Right lobe of liver (tissue), 4 donors: Measurements from ENCODE around the gene LY6G6F.

ENCODE experiments used
- CTCF ChIP-seq, 4 donors: fragments of 200-600 bp in 3 of 4; fragments of 450-650 bp in 1 of 4; IDR thresholded peaks; one replicate each; pipeline versions ENCODE4 v1.5.1 to v1.8.0; 2016 to 2022; ENCODE audit warnings: antibody characterized with exemption in 4 of 4, mild to moderate bottlenecking in 2 of 4
- POLR2A ChIP-seq: fragments of 450-650 bp; IDR thresholded peaks from one replicate; pipeline ENCODE4 v1.6.1; 2017; ENCODE audit warnings: antibody characterized with exemption, mild to moderate bottlenecking
- donor health status: DM: no; HTN: no; CAD: no.
- donor health status: DM: no; HTN: no; CAD: no.
- donor health status: DM: no; HTN: yes; CAD: no.

GRCh38 chr6:31729515-31729978 lies 22.9 kb downstream of the LY6G6F start:
- peak; percentile 53 to 70 (median 64) for TF ChIP-seq CTCF (IDR thresholded peaks at IDR 0.05)
- peak; percentile 64 for TF ChIP-seq POLR2A
